Right cardiac atrium (tissue), 5 donors: ENCODE data around the gene FHOD1. TPM values are rescaled to one million over a fixed set of nuclear protein-coding genes. Genes with fewer than 3 reads are reported as not detected.

Experiments
- ATAC-seq, 2 donors: fragments of 200-7000 bp; cut with Tn5 transposase; one replicate each; pipeline versions ENCODE4 v1.8.0 to v1.9.1; 2020; ENCODE audit warnings: moderate library complexity in 2 of 2, mild to moderate bottlenecking in 1 of 2
- DNase-seq, 3 donors: peaks; one replicate each; pipeline ENCODE4 v3.0.0-alpha.2; 2020
- H3K27ac ChIP-seq: one replicate; pipeline ENCODE4 v1.5.1; 2013; ENCODE audit warnings: mild to moderate bottlenecking, low read length, control low read depth, moderate library complexity
- H3K27me3 ChIP-seq: one replicate; pipeline ENCODE4 v1.6.1; 2013; ENCODE audit not compliant: control insufficient read depth, insufficient read depth
- H3K4me1 ChIP-seq: one replicate; pipeline ENCODE4 v1.6.1; 2013; ENCODE audit warnings: low read length; ENCODE audit not compliant: control insufficient read depth, insufficient read depth
- H3K4me3 ChIP-seq: one replicate; pipeline ENCODE4 v1.5.1; 2013; ENCODE audit warnings: low read length, control low read depth
- H3K9me3 ChIP-seq: one replicate; pipeline ENCODE4 v1.6.1; 2013; ENCODE audit warnings: low read length; ENCODE audit not compliant: control insufficient read depth
- WGBS: extraction: QIAGEN DNeasy Blood & Tissue Kit; methylation state at CpG from one replicate; pipeline ENCODE4 v1.1.7; 2013; 5-methylcytosine and 5-hydroxymethylcytosine counted together
- intact Hi-C, 4 donors: fragments of 100-400 bp; cut with DNase I; formaldehyde crosslinking; loops; one replicate each; pipeline versions ENCODE4 v1.11.0 to v1.14.0; 2022 to 2023
- polyA plus RNA-seq: library from polyadenylated mRNA; stranded (reverse); fragments of 200-250 nt; gene quantifications from one replicate; pipeline ENCODE4 v1.2.3, GENCODE V29; 2013
- total RNA-seq, 4 donors: library from RNA; stranded (reverse); fragmentation: NEBNext Ultra II Directional; extraction: Animal tissue kit (Norgen Biotek cat#: 25700); gene quantifications; one replicate each; pipeline ENCODE4 v1.2.1, GENCODE V29; 2021
- donor health status: healthy with polysubstance abuse.
- donor health status: DM: no; HTN: yes; CAD: no.
- donor health status: DM: no; HTN: no; CAD: no.
- donor health status: DM: no; HTN: yes; CAD: no; lungs with severe emphysema.
- donor health status: DM: yes; HTN: yes; CAD: no.

Gene FHOD1
- total and polyA plus RNA-seq, 5 donors: 16.9 to 32.1 (median 20.5) TPM

- H3K9me3 ChIP-seq: no peaks in the 10 kb centered on the region
- DNase-seq (no peak), ATAC-seq (no peak)
- intact Hi-C loops: loop anchor here in 1 of 4 donors (10.0 kb wide), 1 partner anchor 122 kb away; no protein-coding TSS in a partner anchor
- H3K27ac ChIP-seq: no peak overlapping the region
- no peaks in the 10 kb centered on the region for H3K4me1 ChIP-seq
- H3K27me3 ChIP-seq: no peaks in the 10 kb centered on the region
- no peak overlapping the region for H3K4me3 ChIP-seq
- WGBS: 90% methylated on average over 7 of the region's 7 CpGs
Observed at GRCh38 chr16:67283039-67283825, 36.0 kb upstream of the FHOD1 start.

- WGBS: 98% methylated on average over 10 of the region's 10 CpGs
- intact Hi-C loops: loop anchor here in 1 of 4 donors (10.0 kb wide), 1 partner anchor 122 kb away; no protein-coding TSS in a partner anchor
- Histone ChIP-seq H3K9me3 (no peaks in the 10 kb centered on the region), H3K4me1 (peaks cover under 1% of the 10 kb centered on the region), H3K27ac (no peak overlapping the region), H3K27me3 (no peaks in the 10 kb centered on the region), H3K4me3 (no peak overlapping the region)
- ATAC-seq (no peak), DNase-seq (no peak)
Observed at GRCh38 chr16:67282447-67282805, 35.1 kb upstream of the FHOD1 start.

DNA sequence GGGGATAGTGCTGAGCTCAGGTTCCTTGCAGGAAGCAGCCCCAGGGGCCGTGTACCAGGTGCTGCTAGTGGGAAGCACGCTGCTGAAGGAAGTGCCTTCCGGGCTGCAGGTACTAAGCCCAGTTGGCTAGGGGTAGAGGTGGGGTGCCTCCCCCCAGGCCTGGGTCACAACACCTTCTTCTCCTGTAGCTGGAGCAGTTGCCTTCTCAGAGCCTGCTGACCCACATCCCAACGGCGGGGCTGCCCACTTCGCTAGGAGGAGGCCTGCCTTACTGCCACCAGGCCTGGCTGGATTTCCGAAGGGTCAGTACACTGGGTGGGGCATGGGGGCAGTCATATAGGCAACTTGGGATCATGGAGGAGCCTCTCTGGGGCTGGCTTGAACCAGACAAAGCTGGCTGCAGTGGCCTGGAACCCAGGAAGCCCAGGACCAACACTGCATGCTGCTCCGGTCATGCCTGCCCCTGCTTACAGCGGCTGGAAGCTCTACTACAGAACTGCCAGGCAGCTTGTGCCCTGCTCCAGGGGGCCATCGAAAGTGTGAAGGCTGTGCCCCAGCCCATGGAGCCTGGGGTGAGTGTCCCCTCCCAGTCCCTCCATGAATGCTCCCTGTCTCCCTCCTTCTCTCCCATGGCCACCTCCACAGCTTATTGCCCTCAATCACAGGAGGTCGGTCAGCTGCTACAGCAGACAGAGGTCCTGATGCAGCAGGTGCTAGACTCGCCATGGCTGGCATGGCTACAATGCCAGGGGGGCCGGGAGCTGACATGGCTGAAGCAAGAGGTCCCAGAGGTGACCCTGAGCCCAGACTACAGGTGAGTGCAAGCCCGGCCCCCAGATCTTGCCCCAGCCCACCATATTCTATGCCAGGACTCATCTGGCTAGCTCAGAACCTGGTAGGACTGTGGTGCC, 34.5 kb upstream of the FHOD1 start:
- DNase-seq (no peak), ATAC-seq (no peak)
- H3K4me1 ChIP-seq: peaks cover 2% of the 10 kb centered on the region
- no peak overlapping the region for H3K27ac ChIP-seq
- H3K4me3 ChIP-seq: no peak overlapping the region
- H3K9me3 ChIP-seq: no peaks in the 10 kb centered on the region
- intact Hi-C loops: loop anchor here in 1 of 4 donors (10.0 kb wide), 1 partner anchor 123 kb away; no protein-coding TSS in a partner anchor
- no peaks in the 10 kb centered on the region for H3K27me3 ChIP-seq
- 89% methylated on average over 14 of the region's 14 CpGs for WGBS

- no peak for DNase-seq
- intact Hi-C loops: loop anchor here in 1 of 4 donors (10.0 kb wide), 1 partner anchor 124 kb away; no protein-coding TSS in a partner anchor
- WGBS: 95% methylated on average over 15 of the region's 15 CpGs
- Histone ChIP-seq H3K4me1 (peaks cover 2% of the 10 kb centered on the region), H3K27me3 (no peaks in the 10 kb centered on the region), H3K27ac (no peak overlapping the region), H3K9me3 (no peaks in the 10 kb centered on the region), H3K4me3 (no peak overlapping the region)
- ATAC-seq: no peak
Observed at GRCh38 chr16:67280090-67281015, 33.1 kb upstream of the FHOD1 start.

DNA sequence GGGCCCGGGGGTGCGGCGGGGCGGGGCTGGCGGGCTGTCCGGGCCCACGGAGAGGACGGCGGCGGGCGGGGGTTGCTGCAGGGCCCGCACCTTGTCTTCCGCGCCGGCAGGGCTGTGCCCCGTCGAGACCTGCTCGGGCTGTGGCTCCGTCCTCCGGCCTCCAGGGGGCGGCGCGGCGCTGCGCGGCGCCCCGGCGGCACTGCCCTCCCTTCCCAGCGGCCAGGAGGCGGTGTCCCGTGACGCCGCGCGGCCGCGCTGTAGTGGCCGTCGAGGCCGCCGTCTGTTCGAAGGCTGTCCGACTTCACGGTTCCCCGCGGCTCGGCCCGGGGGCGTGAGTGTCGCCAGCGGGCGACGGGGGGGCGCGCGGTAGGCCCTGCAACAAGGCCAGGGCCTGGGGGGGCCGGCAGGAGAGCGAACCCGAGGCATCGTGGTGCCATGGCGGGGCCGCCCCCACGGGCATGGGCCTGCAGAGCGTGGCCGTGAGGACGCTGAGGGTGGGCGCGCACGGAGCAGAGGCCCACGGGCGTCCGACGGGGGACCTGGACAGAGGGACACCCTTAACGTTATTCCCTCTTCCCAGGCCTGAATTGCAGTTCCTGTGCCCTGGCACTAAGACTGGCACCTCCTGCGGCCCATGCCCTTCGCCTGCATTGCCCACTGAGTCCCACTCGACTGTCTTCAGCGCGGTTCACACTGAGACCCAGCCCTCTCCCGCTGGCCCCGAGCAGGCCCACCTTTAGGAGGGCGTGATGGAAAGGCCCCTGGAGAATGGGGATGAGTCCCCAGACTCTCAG, 32.2 kb upstream of the FHOD1 start, which contains the start of gene PLEKHG4:
TSS of gene PLEKHG4 (plus strand) at position 237 of the 794 bp plus-strand sequence. CDS start at position 750, 513 bp downstream.
- intact Hi-C loops: loop anchor here in 1 of 4 donors (10.0 kb wide), 1 partner anchor 125 kb away; no protein-coding TSS in a partner anchor
- H3K27me3 ChIP-seq: no peaks in the 10 kb centered on the region
- peak; percentile 69 to 90 (median 88) for DNase-seq
- H3K27ac ChIP-seq: no peak within 1 kb of the TSS
- H3K9me3 ChIP-seq: no peaks in the 10 kb centered on the region
- WGBS: 25% methylated on average over 83 of the region's 83 CpGs
- H3K4me1 ChIP-seq: peaks cover 2% of the 10 kb centered on the region
- peak within 1 kb of the TSS; percentile 59 for H3K4me3 ChIP-seq
- peak; percentile 83 to 88 for ATAC-seq

GRCh38 chr16:67278773-67279295, 31.6 kb upstream of the FHOD1 start:
- no peak overlapping the region for H3K27ac ChIP-seq
- H3K27me3 ChIP-seq: no peaks in the 10 kb centered on the region
- WGBS: 4% methylated on average over 42 of the region's 42 CpGs
- H3K4me3 ChIP-seq: peak overlapping the region; percentile 59
- intact Hi-C loops: no loop called here
- ATAC-seq (peak in 1 of 2 donors; percentile 15), DNase-seq (peak; percentile 43 to 69 (median 69))
- no peaks in the 10 kb centered on the region for H3K9me3 ChIP-seq
- peaks cover 2% of the 10 kb centered on the region for H3K4me1 ChIP-seq

- H3K9me3 ChIP-seq: no peaks in the 10 kb centered on the region
- H3K27ac ChIP-seq: peak overlapping the region; percentile 40
- ATAC-seq (peak; percentile 24 to 64), DNase-seq (peak in 1 of 3 donors; percentile 59)
- intact Hi-C loops: no loop called here
- peak overlapping the region; percentile 59 for H3K4me3 ChIP-seq
- WGBS: 68% methylated on average over 13 of the region's 13 CpGs
- peaks cover 2% of the 10 kb centered on the region for H3K4me1 ChIP-seq
- H3K27me3 ChIP-seq: no peaks in the 10 kb centered on the region
Observed at GRCh38 chr16:67277999-67278772, 30.9 kb upstream of the FHOD1 start.

- DNase-seq: peak in 2 of 3 donors; percentile 68 to 77
- H3K27ac ChIP-seq: peak overlapping the region; percentile 63
- no peak overlapping the region for H3K4me3 ChIP-seq
- intact Hi-C loops: no loop called here
- H3K4me1 ChIP-seq: peaks cover 2% of the 10 kb centered on the region
- ATAC-seq: peak; percentile 22 to 63
- no peaks in the 10 kb centered on the region for H3K9me3 ChIP-seq
- no peaks in the 10 kb centered on the region for H3K27me3 ChIP-seq
- 84% methylated on average over 4 of the region's 4 CpGs for WGBS
Observed at GRCh38 chr16:67277294-67277998, 30.2 kb upstream of the FHOD1 start.
